ENCODE results near the gene ANKRD11.

The ANKRD11 gene

GRCh38 chr16:89293276-89294143 is 196.9 kb downstream of the ANKRD11 start:
- FAIRE-seq = no peak

DNA sequence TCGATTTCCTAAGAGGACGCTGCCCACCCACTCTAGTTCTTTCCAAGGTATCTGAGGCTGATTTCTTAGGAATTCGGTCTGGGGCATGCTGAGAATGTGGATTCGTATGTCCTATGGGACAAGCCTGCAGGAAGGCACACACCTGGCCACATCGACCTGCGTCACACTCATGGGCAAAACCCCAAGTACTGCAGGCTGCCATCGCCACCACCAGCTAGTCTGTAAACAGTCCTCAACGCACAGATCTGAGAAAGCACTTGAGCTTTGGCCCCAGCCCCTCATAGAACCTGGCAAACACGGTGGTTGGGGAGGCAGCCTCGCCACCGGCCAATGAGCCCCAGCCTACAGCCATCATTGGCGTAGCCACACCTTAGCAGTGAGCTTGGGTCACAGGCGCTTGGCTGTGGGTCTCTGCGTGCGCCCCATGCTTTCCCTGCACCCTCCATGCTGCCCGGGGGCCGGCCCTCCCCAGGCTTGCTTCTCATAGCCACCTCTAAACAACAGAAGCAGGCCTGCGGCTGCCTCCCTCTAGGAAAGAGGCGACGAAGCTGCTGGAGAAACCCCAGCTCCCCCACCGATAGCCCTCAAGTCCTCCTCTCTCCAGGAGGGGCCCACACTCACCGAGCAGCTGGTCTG is 197.8 kb downstream of the ANKRD11 start:
- no peak for FAIRE-seq

DNA sequence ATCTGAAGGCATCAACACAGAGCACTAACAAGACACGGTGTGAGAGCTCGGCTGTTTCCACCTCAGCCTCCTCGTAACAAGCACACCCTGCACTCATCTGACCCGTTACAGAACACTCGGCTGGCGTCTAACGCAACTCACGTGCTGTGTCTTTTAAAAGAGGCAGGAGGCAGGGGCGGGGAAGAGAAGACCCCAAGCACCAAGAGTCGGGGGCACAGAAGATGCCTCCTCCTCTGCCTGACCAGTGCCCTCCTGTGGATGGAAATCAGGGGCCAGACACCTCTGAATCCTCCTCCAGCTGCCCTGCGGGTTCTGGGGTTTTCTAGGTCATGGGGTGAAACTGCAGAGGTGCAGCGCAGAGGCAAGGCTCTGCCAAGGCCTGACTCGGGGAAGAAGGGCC is 198.6 kb downstream of the ANKRD11 start:
- FAIRE-seq = no peak

- no peak for FAIRE-seq
These were observed 199.0 kb downstream of the ANKRD11 start for GRCh38 chr16:89291363-89291762.

DNA sequence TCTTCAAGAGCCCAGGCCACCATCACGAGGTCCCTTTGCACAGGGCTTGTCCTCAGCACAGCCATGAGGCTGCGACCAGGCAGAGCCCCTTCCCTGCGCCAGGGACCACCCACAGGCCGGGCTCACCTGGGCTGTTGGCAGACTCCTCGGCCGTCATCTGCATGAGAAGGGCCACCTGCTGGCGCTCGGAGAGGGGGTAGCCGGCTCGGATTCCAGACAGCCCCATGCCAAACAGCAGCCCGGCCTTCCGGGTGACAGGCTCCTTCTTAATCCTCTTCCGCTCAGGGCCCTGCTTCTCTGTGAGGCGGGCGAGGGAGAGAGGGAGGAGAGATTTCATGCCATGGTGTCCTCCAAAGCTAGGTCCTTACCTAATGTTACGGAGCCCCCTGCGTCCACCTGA is 199.5 kb downstream of the ANKRD11 start:
- FAIRE-seq = no peak

- FAIRE-seq = no peak
These were observed 199.9 kb downstream of the ANKRD11 start for GRCh38 chr16:89290472-89290871.

DNA sequence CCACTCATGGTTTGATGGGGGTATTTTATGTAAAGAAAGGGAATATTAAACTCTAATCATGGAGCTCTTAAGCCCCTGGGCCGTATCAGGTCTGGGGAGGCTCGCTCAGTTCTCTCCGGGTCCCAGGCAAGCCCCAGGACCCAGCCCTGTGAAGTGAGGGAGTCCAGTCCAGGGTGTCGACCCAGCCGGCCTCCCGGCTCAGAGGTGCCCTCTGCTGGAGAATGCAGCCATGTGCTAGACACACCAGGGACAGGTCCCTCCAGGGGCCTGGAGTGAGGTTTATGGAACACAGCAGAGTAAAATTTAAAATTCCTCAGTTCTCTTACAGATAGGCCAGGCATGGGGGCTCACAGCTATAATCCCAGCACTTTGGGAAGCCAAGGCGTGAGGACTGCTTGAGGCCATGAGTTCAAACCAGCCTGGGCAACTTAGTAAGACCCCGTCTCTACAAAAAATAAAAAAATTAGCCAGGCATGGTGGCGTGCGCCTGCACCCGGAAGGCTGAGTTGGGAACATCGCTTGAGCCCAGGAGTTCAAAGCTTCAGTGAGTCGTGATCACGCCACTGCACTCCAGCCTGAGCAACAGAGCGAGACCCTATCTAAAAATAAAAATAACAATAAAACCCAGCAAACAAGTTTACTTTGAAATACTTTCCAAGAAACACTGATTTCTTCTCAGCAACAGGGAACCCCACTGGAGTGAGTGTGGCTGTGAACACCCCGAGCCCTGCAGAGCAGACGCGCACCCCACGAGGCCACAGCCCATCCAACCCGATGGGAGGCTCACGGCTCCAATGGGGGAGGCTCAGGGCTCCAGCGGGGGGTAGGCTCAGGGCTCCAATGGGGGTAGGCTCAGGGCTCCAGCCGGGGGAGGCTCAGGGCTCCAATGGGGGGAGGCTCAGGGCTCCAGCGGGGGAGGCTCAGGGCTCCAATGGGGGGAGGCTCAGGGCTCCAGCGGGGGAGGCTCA is 200.6 kb downstream of the ANKRD11 start:
- no peak for FAIRE-seq

DNA sequence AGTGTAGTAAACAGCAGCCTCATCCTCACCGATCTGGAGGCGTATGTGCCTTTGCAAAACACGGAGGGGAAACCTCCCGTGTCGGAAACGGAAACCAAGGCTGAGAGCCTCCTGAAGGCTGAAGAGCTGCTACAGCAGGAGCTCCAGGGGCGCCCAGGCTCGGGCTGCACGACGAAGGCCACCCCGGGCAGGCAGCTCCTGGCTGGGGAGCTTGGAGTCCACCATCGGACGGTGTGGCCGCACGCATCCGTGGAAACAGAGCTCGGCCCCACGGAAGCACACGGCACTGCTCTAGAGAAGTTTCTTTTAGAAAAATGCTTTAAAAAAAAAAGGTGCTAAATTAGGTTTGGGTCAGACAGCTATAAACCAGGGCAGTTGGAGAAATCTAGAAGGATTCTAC is 201.4 kb downstream of the ANKRD11 start:
- no peak for FAIRE-seq

DNA sequence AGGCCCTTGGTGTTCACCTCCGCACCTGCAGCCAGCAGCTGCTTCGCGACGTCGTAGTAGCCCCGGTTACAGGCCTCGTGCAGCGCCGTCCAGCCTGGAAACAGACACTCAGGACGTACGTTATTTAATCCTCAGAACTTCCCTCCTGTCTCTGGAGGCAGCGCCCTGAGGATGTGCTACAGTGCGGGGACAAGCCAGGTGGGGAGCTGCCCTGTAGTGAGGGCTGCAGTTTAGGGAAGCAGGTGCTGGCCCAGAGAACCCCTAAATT is 201.8 kb downstream of the ANKRD11 start:
- FAIRE-seq = no peak

- FAIRE-seq = no peak
These were observed 202.4 kb downstream of the ANKRD11 start for GRCh38 chr16:89287777-89288576.

DNA sequence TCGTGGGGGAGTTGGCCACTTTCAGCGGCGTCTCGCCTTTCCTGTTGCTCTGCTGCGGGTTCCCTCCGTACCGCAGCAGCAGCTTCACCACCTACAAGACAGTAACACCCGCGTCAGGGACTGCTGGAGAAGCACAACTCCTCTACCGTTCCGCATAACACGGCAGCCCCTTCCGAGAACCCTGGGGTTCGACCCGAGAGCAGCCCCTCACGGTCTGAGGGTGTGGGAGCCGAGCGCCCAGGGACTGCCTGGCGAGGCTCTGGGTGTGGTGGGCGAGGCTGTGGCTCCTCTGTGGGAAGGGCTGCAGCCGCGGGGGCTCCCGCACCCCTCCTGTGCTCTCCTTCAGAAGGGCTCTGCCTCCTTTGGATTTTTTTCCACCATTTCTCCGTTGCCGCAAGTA is 204.3 kb downstream of the ANKRD11 start:
- no peak for FAIRE-seq

GRCh38 chr16:89285381-89285780 is 205.0 kb downstream of the ANKRD11 start:
- FAIRE-seq = no peak

- no peak for FAIRE-seq
These were observed 206.9 kb downstream of the ANKRD11 start for GRCh38 chr16:89283449-89283848.

- no peak for FAIRE-seq
These were observed 207.8 kb downstream of the ANKRD11 start for GRCh38 chr16:89282523-89282922.

GRCh38 chr16:89281829-89282228 is 208.5 kb downstream of the ANKRD11 start:
- FAIRE-seq = no peak

DNA sequence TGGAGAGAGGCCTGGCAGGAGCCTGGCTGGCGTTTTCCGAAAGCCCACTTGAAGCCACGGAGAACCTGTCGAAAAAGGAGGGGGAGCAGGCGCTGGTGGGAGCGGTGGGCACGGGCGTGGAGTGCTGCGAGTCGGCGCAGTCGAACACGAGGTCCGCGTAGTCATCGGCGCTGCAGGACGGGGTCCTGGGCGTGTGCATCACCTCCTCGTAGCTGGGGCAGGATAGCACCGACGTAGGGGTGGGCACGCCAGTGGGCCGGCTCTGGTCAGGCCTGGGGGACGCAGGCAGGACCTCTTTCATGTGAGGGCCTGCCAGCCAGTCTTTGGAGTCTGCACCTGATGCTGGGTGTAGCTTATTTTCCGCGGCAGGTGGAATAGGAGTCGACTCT is 209.2 kb downstream of the ANKRD11 start:
- no peak for FAIRE-seq

DNA sequence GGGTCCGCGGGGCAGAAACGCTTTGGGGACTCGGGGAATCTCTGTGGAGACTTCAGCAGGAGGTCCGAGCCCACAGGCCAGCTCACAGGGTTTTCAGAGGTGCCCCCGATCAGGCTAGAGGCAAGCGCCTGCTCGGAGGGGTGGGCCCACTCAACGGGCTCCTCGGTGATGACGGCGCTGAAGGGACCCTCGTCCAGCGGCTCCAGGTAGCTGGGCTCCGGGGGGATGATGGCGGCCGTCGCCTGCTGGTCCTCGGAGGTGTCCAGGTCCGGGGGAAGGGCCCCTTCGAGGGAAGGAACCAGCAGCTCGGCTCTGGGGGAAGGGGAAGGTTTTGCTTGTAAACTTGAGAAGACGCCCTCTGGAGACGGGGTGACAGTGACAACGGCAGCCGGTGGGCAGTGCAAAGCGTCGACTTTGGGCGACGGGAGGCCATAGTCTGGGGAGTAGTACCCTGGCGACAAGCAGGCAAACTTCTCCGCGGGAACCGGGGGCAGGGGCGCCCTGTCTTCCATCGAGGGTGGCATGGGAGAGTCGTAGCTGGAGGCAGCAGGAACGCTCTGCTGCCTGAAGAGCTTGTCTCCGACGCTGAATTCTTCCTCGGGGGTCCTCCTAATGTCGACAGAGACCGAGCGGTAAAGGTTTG is 209.7 kb downstream of the ANKRD11 start:
- no peak for FAIRE-seq

GRCh38 chr16:89279666-89280481 is 210.5 kb downstream of the ANKRD11 start:
- no peak for FAIRE-seq

DNA sequence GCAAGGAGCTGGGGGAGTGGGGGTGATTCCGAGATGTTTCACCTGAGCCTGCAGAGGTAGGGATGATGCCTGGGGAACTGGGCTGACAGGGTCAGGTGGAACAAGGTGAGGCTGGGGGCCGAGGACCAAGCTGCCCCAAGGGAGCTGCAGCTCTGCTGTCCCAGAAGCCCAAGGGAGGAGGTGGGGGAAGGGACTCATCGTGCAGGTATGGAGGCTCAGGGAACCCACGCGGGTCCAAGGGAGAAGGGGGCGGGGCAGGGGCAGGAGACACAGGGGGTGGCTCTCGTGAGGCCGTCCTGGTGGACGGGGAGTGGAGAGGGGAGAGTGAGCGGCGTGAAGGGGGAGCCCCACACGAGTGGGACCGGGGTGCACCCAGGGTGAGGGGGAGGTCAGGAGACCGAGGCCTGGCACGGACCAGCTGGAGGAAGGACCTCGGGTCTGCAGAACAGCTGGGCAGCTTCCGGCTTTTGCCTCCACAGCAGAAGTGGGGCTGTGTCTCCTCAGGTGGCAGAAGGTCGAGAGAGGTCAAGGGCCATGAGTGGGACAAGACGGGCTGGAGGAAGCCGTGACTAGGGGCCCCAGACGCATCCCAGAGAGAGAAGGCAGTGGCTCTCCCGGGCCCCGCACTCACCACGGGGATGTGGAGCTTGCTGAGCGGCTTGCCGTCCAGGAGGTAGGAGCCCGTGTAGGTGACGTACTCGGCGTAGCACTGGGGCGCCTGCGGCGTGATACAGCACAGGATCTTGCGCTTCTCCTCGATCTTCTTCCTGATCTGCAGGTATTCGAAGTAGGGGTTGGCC is 211.7 kb downstream of the ANKRD11 start:
- no peak for FAIRE-seq

DNA sequence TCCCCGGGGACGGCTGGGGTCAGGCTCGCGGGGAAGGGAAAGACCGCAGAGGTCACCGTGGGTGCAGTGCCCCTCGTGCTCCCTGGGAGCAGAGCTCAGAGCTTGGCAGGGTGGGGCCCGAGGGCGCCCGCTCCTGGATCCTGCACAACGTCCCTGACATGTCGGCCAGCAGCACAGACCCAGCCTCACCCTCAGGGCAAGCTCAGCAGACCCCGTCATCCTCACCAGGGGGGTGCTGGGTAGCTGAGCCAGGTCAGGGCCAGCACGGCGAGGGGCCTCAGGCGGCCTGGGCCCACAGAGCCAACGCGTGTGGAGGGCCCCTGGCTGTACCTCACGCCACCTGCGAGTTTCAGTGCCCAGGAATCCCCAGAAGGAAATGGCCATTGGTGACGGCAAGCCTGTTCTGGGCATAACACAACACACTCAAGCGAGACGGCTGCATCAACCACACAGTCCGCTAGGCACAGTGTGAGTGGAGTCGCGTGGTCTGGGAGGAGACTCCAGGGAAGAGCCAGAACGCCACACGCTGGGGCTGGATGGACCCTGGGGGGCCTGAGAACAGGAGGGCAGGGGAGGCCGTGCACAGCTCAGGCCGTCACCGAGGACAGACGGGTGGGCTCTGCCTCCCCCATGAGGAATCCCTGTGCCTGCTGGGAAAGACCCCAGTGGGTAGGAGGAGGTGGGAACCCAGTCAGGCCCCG is 212.6 kb downstream of the ANKRD11 start:
- FAIRE-seq = no peak
